Raji (cell line): Measurements from ENCODE around the gene MBTD1.

Experiments
- POLR2A ChIP-seq: IDR thresholded peaks from 2 replicates; pipeline ENCODE4 v1.6.1; 2011; ENCODE audit warnings: low read depth, low read length, control low read depth; ENCODE audit not compliant: insufficient read depth

The MBTD1 gene

DNA sequence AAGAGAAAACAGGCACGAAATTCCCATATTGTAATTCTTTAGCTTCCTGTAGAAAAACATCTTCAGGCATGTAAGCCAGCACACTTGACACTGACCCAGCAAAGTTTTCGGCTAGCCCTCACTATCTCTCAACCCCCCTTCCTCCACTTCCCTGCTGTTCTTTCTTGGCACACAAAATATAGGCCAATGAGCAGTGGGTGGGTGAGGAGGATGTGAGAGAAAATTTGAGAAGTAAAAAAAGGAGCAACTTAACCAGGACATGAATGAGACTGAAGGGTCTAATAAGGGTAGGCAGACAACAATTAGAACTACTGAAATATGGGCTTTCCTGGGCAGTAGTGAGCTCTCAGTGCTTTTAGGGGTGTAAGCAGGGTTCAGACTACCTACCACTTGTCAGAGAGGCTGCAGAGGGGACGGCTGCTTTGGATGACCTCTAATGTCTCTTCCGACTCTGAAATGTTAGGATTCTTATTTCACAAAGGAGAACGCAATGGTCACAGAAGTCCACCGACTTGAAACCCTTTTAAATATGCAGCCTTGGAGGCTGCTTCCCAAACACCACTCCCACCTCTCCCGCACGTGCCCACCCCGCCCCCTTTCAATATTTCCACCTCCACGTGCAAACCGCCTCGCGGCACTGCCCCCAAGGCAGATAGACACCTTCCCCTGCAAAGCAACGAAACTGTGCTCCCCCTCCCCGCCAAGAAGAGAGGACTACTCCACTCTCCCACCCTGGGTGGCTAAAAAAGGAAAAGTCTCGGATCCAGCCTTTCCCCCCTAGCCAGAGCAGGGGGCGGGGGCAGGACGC, 889 bp downstream of the MBTD1 start:
- TF ChIP-seq POLR2A = no peak

DNA sequence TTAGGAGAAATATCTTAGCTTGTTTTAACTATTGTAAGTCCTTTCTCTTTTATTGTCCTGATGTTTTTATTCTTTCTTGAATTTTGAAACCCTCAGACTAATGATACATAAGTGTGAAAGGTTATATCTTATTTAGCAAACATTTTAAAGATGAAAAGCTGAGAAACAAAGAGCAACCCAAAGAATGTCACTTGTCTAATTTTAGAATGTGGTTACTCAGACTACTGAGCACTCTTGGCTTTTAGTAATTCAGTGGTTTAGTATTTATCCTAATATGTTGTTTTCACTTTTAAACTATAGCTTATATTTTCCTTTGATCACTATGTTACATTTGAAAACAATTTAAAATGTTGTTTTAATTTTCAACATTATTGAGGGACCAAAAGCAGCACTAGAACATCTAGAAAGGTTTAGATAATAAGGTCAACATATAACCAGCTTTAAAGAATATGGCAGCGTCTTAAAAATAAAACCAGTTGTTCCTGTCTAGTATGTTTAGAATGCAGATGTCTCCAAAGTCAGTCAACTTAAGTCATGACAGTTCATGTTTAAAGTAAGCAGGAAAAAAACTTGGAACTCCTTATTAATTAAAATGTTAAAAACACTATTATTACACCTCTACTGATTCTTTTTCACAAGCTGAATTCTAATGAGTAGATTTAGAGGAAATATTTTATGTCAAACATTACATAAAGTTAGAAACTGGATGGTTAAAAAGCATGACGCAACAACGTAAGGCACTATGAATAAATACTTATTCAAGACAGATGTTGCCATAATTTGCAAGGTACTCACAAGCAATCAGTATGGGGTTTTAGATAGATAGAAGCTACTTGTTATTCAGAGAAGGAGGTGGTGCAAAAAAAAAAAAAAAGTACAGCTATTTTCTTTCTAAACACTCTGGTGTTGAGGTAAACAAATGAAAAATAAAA, 2.4 kb downstream of the MBTD1 start:
- no peak for TF ChIP-seq POLR2A

DNA sequence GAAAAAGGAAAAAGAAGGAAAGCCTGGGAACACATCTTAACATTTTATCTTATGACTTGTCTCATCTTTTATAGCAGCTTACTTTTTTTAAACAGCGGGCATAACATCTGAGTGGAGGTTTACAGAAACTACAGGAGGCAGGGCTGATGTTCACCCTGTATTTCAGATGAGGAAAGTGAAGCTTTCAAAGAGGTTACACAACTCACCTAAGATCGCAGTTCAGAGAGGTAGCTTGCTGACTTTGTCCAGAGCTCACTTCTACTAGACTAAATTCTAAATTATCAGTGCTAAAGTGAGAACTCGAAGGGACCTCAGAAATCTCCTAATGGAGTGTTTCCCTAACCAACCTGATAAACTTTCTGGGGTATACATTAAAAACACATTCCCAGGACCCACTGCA, 3.7 kb downstream of the MBTD1 start:
- TF ChIP-seq POLR2A = no peak

DNA sequence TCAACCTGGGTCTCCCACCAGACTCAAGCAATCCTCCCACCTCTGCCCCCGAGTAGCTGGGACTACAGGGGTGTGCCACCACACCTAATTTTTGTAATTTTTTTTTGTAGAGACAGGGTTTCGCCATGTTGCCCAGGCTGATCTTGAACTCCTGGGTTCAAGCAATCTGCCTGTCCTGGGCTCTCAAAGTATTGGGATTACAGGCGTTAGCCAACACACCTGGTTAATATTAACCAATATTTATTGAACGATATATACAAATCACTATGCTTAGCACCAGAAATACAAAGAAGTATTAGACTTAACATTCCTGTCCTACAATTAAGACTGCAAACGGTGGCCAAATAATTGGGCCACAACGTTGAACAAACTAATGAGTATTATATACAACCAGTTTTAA, 4.2 kb downstream of the MBTD1 start:
- no peak for TF ChIP-seq POLR2A

- TF ChIP-seq POLR2A = no peak
These were observed 8.8 kb downstream of the MBTD1 start for GRCh38 chr17:51251010-51251409.

DNA sequence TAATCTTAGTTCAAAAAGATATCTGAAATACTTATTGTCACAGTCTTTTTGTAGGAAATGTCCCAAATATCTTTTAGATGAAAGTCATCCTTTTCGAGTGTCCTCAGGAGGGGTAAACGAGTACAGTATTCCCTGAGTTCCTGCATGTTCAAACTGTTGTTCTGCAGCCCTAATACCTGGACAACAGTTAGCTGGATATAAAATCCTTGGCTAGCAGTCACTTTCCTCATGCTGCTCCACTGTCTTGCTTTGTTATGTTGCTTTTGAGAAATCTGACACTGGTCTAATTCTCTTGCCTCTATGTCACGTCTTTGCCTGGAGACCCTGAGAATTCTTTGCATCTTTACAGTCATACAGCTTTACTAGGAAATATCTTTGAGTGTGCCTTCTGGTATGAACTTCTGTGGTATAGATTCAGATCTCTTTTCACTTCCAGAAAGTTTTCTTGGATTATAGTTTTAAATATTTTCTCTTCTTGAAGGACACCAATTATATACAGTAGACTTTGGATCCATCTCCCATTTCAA, 9.5 kb downstream of the MBTD1 start:
- no peak for TF ChIP-seq POLR2A

GRCh38 chr17:51245535-51245934, 14.3 kb downstream of the MBTD1 start:
- no peak for TF ChIP-seq POLR2A

DNA sequence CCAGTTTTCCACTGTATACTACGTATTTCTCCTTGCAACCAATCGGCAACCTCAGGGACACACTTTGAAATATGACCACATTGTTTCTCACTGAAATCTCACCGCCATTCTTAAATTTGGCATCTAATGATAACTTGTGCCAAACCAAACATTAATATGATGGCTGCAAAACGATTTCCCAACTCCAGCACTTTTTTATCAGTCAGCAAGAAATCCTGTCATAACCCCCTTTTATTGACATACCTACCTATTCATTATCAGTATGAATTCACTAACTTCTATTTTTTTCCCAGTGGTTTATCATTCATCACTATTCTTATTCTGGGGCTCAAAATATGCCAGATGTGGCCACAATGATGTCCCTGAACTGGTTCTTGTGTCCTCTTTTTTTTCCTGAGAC, 15.8 kb downstream of the MBTD1 start:
- TF ChIP-seq POLR2A = no peak

DNA sequence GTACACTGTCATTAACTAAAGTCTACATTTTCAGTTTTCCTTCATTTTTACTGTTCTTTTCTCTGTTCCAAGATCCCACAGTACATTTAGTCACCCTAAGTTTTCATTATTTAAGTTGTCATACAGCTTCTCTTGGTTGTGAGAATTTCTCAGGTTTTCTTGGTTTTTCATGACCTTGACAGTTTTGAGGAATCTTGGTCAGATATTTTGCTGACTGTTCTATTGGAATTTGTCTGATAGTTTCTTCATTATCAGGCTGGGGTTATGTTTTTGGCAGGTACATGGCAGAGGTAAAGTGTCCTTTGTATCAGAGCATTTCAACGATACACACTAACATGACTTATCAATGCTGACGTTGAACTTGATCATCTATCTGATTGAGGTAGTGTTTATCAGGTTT, 19.6 kb downstream of the MBTD1 start:
- TF ChIP-seq POLR2A = no peak

- TF ChIP-seq POLR2A = no peak
These were observed 21.5 kb downstream of the MBTD1 start for GRCh38 chr17:51238255-51238887.

- no peak for TF ChIP-seq POLR2A
These were observed 25.7 kb downstream of the MBTD1 start for GRCh38 chr17:51234162-51234561.

DNA sequence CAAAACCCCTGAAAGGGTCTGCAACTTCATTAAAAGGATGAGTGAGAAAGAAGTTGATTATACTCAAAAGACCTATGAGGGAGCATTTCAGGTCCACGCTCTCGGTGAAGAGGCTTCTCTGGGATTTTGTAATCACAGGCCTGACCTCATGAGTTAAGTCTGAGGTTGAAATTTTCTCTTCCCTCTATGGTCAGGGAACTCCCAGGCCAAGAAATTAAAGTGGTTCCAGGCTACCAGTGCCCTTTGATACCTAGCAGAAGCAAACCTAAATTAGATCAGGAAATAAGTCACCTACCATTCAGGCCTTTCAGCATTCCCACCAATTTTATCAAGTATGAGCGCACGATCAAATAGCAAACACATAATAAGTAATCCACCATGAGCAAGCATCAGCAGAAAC, 27.9 kb downstream of the MBTD1 start:
- TF ChIP-seq POLR2A = no peak

- TF ChIP-seq POLR2A = no peak
These were observed 29.5 kb downstream of the MBTD1 start for GRCh38 chr17:51230306-51230705.

DNA sequence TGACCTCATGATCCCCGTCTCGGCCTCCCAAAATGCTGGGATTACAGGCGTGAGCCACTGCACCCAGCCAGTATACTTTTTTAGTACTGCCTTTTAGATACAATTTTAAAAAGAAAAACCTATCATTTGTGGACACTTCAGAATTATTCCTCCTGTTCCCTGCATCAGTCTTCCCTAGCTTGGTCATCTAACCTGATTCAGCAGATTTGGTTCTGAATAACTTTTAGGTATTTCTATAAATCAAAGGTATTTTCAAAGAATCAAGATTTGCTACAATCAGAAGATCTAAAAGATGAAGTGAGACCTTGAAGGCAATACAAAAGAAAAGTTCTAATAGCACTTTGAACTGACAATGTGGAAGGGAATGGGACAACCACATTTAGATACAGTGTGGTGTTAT, 30.0 kb downstream of the MBTD1 start:
- TF ChIP-seq POLR2A = no peak

DNA sequence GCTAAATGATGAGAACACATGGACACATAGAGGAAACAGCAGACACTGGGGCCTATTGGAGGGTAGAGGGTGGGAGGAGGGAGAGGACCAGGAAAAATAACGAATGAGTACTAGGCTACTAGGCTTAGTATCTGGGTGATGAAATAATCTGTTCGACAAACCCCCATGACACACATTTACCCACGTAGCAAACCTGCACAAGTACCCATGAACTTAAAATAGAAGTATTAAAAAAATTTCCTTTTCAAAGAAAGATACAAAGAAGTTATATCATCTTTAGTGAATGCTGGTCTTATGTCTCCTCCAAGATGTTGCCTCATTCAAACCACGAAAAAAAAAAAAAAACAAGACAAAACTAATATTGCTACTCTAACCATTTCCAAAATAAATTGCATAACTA, 31.7 kb downstream of the MBTD1 start:
- no peak for TF ChIP-seq POLR2A

DNA sequence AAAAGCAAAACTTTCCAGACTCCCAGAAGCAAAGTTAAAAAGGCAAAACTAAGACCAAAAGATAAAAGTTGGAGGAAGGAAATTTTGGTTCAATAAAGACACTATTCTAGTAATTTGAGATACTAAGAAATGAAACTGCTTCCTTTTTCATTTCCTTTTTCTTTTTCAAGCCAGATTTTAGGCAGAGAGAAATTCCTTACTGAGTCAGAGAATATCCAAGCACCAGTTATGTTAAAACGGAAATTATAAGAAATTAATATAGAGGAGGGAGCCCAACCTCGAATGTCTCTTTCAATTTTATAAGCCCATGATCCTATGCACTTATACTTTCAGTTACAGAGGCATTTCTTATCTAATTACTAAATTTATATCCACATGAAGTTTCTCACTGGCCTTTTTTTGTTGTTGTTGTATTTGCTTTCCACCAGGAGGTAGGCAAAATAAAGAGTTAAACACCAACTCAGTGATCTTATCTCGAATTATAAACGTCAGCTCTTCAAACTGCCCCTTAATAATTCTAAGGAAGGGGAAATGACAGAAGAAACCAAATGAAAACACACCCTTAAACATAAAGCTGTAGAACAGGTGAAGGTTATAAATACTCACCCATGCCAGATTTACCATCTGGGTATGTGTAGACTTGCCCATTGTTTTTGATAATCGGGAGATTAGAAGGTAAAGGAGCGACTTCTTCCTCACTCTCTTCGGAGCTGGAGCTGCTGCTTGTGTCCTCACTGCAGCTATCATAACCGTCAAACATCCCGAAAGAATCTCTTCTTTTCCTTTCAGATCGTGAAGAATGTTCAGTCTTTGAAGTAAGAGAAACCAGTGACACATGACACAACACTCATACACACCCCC, 35.2 kb downstream of the MBTD1 start:
- TF ChIP-seq POLR2A = no peak
